Renal cortical epithelial cell (primary cell): ENCODE results near the gene TTBK1. TPM values are rescaled to one million over a fixed set of nuclear protein-coding genes. Genes with fewer than 3 reads are reported as not detected.
A peak's percentile ranks its signal among the peaks of the same experiment; 100 is the strongest.

Experiments
- DNase-seq: peaks from one replicate; pipeline ENCODE4 v3.0.0-alpha.2; 2011; ENCODE audit warnings: low read depth
- total RNA-seq: library from RNA; depleted of rRNA; stranded (reverse); fragments of >200 nt; gene quantifications from 2 replicates; pipeline ENCODE4 v1.2.3, GENCODE V29; 2014

The TTBK1 gene
- total RNA-seq, 1 donor from 2014 or later: 0.10 TPM

DNA sequence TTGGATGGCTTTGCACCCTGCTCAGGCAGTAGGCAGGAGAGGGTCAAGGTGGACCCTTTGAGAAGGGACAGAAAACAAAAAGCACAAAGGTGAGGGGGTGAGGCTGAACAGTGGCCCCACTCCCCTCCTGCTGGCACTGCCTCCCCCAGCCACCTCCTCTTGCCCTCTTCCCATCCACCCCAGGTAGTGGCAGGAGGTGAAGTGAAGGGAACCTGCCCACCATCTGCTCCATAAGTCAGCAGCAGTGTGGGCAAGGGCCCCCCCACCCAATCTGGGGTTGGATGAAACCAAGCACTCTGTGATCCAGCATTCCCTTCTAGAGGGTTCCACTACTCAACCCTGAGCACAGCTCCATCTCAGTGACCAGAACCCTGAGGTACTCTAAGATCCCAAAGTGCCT is 28.7 kb downstream of the TTBK1 start:
- no peak for DNase-seq

DNA sequence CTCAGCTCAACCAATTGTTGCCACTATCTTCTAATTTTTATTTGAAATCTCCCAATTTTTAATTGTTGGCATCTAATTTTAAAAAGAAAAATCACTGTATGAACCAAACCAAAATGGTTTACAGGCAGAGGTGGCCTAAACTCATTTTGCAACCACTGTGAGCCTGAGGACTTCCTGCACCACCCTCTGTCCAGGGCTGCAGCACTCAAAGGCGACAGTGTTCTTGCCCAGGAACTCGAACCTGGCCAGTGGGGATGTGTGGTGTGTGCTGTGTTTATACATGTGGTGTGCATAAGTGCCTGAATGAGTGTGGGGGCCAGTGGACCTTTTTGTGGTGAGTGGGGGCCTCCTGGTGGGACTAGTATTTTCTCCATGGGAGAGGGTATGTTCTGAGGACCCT is 30.4 kb downstream of the TTBK1 start:
- no peak for DNase-seq

DNA sequence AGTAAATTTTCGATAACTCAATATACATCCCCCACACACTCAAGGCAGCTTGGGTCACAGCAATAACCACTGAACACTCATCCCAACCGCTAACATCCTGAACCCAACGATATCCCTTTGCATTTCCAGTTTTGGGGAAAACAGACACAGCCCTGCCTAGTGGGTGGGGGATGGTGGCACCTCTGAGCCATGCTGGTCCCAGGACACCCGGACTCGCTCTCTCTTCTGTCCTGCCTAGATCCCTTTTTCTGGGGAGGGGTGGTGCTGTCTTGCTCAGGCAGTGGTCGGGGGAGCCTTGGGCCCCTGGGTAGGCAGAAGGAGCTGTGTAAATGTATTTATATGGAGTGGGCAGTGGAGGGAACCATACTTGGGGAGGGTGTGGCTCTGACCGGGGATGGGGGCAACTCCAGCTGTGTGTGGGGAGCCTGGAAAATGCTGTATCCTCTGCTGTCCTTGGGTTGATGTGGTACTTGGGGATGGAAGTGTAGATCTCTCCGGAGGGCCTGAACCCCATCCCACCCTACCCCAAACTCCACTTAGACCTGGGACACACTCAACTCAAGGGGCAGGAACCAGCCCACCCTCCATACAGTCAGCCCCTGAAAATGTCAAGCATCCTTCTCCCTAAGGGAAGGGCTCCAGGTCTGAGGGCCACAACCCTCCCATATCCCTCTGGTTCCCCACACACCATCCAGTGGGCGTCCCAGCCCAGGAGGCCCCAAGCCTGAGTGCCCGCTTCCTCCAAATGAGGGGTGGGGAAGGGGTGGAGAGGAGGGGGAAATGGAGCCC is 31.0 kb downstream of the TTBK1 start:
- DNase-seq: no peak

DNA sequence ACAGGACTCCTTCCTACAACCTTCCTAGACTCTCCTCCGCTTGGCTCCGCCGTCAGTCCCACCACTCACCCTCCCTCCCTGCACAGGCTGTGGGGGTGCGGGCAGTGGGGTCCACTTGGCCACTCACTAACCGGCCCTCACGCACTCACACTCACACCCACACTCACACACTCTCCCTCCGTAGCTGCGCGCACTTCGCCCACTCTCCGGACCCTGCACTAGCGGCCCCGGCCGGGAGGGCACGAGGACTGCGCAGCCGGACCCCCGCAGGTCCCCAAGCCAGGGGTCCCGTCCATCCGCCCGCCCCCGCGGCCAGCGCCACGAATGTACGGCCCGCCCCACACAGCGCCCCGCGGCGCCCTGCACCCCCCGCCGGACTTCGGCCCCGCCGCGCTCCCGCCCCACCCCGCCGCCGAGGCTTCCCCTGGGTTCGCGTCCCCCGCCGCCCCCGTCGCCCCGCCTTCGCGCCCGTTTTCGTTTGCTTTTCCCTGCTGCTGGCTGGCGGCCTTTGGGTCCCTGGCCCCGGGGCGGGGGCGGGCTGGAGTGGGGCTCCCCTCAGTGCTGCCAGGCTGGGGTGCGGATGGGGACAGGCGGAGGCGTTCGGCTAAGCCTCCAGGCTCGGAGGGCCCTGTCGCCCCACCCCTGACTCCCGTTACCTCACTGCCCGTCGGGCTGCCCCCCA is 31.8 kb downstream of the TTBK1 start:
- no peak for DNase-seq

DNA sequence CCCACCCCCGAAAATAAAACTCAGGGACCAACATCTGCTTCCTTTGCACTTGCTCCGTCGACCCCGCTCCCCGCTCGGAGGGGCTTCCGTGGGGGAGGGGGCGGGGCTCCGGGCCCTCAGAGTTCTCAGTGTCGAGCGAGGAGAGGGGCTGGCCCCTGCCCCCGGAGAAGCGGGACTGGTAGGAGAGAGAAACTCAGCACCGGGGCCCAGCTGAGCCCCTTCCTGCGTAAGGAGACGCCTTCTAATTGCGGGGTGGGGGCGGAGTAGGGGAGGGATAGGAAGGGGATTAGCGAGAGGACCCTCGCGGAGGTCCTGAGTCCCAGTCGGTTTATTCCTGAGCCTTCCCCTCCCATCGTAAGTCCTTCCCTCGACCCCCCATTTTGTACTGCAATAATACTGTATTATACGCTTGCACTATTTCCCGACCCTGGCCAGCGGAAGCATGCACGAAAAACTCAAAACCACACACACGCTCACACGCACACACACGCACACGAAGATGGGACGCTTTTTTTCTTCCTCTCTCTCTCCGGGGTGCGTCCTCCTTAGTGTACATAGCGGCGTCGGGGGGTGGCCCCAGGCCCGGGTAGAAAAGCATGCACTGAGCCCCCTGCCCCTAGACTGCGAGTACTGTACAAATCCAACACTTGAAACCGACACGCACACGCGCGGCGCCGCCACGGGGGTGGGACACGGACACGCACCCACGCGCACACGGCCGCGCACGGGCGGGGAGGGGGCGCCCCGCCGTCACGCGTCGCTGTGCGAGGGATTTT is 32.7 kb downstream of the TTBK1 start:
- DNase-seq: no peak

DNA sequence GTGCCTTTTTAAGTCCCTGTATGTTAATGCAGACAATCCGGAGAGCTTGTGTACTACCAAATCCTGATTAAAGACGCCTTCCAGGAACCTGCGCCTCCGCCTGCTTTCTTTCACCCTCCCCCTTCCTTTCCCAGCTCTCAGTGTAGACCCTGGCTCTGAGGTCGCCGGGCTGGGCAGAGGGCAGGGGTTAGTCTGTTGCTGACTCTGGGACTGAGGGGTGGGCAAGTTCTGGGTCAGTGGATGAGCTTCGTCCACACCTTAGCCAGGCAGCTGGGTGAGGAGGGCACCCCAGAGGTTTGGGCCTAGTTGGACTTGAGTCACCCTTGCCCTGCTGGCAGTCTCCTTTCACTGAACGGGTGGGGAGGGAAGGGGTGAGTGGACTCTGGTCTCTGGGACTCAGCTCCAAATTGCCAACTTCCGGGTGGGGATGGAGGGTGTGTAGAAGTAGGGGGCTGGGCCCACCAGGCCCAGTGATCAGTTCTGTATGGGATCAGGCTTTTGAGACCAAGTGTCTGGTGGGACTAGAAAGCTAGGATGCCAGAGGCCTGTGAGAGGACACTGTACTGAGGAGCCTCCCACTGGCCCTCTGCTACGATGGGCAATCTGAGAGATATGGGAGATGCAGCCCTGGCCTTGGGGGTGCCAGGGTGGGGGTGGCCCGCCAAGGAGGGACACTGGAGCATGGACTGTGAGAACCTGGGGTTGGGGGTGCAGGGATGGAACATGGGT is 33.5 kb downstream of the TTBK1 start:
- no peak for DNase-seq

DNA sequence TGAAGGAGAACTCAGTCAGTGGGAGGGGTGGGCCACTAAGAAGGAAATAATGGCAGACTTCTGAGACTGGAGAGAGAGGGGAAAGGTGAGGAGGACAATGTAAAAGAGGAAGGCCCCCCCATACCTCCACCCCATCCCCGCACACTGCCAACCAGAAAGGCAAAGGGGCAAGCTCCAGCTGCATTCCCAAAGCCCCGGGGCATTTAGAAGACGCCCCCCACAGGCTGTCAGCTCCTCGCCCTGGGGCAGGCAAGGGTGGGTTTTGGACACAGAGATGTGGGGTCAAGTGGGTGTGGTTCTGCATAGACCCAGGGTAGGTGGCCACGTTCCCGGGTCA is 34.0 kb downstream of the TTBK1 start:
- DNase-seq: no peak

DNA sequence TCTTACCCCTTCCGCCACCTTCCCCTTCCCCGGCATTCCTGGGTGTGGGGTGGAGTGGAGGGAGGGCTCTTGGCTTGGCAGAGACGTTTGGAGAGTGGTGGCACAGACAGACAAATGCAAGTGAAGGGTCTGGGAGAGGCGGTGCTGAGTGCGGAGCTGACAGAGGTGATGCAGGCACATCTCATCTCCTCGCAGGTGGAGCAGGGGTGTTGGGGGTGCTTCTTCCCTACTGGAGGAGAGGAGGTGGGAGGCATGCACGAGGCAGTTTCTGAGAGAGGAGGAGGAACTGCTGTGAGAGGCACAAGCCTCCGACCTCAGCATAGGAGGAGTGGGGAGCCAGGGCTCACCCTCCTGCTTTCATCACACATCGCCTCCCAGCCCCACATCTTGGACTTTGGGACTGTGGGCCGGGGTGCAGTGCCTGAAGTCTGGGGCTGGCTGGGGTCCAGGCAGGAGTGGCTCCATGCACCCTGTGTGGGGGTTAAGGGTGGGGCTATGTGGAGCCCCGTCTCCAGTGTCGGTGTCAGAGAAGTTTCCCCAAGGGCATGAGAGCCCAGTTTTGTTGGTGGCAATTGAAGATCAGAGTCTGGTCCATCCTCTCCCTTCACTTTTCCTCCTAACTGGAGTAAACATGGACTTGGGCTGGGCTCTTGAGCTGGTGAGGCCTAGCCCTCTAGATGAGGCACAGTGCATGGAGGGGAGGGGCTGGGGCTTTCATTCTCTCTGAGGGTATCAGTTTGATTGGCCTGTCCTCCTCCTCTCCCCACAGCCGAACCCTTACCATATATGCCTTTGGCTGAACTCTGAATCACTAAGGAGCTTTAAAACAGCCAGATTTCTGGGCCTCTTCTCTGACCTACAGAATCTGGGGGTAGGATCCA is 34.6 kb downstream of the TTBK1 start:
- no peak for DNase-seq

DNA sequence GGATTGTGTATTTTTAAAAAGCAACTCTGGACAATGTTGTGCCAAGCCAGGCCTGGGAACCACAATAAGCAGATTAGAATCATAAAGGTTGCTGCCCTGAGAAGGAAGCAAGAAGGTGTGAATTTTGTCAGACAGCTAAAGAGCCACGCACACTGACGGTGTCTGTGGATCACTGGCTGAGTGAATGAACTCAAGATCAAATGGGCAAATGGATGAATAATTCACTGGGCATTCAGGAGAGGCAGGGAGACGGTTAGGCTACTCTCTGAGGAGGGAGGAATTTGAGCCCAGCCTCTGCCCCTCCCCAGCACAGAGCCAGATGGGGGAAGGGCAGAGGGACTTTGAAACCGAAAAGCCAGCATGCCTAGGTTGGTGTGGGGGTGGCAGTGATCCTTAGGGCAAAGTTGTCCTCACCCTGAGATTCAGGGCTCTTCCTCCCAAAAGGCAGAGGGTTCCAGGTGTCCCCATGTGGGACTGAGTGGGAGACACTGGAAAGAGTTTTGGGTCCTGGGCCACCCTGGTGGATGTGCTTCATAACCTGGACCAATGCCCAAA is 35.3 kb downstream of the TTBK1 start:
- peak; percentile 85 for DNase-seq

DNA sequence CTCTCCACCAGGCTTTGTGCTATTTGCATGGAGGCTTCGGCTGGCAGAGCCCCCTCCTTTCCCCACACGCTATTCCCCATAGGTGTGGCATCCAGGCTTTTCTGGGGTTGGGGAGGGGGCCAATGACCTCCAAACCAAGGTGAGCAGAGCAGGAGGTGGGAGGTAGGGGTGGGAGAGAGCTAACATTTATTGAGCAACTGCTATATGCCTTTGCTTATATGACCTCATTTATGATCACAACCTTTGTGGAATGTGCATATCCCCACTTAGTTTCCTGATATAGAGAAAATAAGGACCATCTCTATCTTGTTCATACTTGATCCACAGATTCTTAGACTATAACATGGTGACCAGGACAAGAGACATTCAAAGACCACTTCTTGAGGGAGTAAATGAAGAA is 37.0 kb downstream of the TTBK1 start:
- no peak for DNase-seq

DNA sequence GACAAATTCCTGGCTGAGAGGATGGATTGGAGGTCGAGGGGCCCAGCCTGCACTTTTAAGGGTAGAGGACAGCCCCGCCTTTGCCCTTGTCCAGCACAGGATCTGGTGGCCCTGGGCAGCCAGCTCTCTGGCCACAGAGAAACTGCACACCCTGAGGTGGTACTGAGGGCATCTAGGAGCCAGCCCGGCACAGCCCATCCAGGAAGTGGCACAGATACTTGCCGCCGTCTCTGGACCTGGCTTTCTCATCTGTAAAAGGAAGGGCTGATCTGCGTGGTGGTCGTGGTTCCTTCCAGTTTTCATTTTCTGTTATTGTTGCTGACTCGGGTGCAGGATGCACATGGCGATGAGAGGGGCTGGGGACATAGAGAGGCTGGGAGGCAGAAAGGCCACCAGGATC is 38.8 kb downstream of the TTBK1 start:
- no peak for DNase-seq

DNA sequence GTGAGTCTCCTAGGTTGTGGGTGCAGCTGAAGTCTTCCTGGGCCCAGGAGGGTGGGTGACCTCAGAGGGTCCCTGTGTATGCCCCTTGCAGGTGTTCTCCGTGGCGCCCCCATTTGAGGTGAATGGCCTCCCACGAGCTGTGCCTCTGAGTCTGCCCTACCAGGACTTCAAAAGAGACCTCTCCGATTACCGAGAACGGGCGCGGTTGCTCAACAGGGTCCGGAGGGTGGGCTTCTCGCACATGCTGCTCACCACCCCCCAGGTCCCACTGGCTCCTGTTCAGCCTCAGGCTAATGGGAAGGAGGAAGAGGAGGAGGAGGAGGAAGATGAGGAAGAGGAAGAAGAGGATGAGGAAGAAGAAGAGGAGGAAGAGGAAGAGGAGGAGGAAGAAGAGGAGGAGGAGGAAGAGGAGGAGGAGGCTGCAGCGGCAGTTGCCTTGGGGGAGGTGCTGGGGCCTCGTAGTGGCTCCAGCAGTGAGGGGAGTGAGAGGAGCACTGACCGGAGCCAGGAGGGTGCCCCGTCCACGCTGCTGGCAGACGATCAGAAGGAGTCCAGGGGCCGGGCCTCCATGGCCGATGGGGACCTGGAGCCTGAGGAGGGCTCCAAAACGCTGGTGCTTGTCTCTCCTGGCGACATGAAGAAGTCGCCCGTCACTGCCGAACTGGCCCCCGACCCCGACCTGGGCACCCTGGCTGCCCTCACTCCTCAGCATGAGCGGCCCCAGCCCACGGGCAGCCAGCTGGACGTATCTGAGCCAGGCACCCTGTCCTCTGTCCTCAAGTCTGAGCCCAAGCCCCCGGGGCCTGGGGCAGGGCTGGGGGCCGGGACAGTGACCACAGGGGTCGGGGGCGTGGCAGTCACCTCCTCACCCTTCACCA is 39.6 kb downstream of the TTBK1 start:
- no peak for DNase-seq

DNA sequence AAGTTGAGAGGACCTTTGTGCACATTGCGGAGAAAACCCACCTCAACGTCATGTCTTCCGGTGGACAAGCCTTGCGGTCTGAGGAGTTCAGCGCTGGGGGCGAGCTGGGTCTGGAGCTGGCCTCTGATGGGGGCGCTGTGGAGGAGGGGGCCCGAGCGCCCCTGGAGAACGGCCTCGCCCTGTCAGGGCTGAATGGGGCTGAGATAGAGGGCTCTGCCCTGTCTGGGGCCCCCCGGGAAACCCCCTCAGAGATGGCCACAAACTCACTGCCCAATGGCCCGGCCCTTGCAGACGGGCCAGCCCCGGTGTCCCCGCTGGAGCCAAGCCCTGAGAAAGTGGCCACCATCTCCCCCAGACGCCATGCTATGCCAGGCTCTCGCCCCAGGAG is 40.2 kb downstream of the TTBK1 start:
- no peak for DNase-seq

DNA sequence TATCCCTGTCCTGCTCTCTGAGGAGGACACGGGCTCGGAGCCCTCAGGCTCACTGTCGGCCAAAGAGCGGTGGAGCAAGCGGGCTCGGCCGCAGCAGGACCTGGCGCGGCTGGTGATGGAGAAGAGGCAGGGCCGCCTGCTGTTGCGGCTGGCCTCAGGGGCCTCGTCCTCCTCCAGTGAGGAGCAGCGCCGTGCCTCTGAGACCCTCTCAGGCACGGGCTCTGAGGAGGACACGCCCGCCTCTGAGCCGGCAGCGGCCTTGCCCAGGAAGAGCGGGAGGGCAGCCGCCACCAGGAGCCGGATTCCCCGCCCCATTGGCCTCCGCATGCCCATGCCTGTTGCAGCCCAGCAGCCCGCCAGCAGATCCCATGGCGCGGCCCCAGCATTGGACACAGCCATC is 40.6 kb downstream of the TTBK1 start:
- no peak for DNase-seq

DNA sequence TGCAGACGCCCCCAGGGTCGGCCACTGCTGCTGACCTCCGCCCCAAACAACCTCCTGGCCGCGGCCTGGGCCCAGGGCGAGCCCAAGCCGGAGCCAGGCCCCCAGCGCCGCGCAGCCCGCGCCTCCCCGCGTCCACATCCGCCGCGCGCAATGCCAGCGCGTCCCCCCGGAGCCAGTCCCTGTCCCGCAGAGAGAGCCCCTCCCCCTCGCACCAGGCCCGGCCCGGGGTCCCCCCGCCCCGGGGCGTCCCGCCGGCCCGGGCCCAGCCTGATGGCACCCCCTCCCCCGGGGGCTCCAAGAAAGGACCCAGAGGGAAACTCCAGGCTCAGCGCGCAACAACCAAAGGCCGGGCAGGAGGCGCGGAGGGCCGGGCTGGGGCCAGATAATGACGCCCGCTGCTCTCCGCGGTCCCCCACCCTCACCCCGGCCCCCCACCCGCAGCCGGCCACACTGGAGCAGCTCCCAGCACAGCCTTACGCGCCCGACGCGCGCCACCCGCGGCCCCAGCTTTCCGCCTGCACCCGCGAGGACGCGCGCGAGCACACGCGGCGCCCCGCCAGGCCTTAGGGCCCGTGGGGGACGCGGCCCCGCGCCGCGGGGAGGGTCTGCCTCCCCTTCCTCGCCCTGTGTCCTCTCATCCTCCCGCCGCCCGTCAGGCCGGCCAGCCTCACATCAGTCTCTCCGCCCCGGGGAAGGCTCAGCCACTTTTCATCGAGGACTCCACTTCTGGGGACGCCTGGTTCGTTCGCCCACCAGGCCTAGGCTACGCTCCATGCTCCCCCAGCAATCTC is 41.9 kb downstream of the TTBK1 start:
- no peak for DNase-seq

DNA sequence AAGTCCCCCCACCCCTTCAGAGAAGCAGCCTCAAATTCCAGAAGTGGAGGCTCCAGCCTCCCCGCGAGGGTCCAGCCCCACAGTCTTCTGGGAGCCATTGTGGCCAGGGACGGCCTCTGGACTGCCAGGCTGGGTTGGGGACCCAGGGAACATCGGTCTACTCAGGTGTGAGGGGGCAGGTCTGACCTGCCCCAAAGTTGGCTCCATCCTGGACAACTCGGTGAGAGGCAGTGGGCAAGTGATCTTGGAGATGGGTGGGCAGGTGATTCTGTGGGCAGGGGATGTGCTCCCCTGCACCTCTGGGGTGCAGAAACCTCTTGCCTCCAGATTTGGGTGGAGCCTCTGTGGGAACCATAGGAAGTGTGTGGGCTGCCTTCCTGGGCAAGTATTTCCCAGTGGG is 42.6 kb downstream of the TTBK1 start:
- DNase-seq: no peak

DNA sequence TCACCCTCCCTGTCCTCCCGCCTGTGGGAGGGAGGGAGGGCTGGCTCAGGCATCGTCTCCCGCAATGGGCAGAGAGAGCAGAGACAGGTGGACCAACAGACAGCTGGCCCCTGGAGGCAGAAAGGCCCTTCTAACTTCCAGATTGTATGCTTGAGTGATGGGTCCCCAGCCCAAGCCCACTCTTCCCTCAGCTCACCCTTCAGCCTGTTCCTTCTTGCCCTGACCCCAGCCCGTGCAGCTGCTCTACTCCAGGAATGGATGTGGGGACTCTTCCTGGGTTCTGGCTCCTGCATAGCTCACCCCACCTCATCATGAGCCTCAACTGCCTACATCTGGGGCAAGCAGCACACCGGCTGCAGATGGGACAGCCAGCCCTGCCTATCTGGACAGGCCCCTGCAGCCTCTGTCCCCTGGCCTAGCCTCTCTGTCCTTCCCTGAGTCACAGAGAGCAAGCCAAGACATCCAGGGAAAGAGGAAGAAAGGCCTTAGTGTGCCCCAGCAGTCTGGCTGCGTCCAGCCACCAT is 43.2 kb downstream of the TTBK1 start:
- DNase-seq: no peak

DNA sequence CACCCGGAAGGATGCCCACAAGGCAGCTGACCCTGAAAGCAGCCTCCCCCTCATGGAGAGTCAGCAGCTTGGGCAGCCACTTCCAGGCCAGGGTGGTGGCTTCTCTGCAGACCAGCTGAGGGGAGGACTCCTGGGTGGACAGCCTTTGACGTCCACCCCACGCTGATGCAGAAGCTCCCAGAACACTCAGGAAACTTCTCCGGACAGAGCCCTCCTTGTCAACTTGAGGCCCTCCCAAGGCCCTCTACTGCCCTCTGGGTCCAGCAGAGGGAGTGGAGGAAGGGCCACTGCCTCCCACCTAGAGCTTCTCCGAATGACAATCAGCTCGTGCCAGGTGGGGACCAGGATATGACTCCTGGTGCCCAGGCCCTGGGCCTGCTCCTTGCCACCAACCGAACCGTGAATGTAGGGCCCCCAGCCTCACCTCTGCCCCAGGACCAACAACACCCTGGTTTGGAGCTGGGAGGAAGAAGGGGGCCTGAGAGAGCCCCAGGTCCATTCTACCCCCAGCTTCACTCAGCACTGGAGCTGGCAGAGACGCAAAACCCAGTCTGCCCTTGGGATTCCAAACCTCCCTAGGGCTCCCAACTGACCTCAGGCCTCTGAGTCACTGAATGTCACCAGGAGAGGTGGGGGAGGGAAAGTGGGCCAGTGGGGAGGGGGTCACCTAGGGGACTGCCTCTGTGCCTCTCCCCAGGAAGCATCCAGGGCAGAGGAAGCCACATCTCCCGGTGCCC is 43.9 kb downstream of the TTBK1 start:
- DNase-seq: no peak
